ENCODE measurements around the gene RECK.

GRCh38 chr9:36088020-36088419, 51.3 kb downstream of the RECK start:
- TF ChIP-seq NFRKB (IDR thresholded peaks at IDR 0.05): no peak
- no peak for TF ChIP-seq FOXA1 (IDR thresholded peaks at IDR 0.05)

All from HEK293T (cell line).